Mammary epithelial cell (primary cell): ENCODE results near the gene DTNB.

Source experiments
- EZH2 ChIP-seq: IDR thresholded peaks from 2 replicates; pipeline ENCODE4 v1.6.1; 2012; ENCODE audit warnings: low read length, inconsistent platforms, borderline replicate concordance
- TF ChIP-seq, protein P1 (sequence below), 2 donors: IDR thresholded peaks in 1 of 2; conservative IDR thresholded peaks in 1 of 2; 2 replicates each; pipeline ENCODE4 v1.5.1; 2011 to 2012; ENCODE audit warnings: inconsistent platforms in 2 of 2, low read length in 2 of 2, mild to moderate bottlenecking in 2 of 2, control low read depth in 1 of 2, low read depth in 1 of 2; ENCODE audit not compliant: insufficient read depth in 1 of 2; ENCODE audit errors: extremely low read depth in 1 of 2

DNA sequence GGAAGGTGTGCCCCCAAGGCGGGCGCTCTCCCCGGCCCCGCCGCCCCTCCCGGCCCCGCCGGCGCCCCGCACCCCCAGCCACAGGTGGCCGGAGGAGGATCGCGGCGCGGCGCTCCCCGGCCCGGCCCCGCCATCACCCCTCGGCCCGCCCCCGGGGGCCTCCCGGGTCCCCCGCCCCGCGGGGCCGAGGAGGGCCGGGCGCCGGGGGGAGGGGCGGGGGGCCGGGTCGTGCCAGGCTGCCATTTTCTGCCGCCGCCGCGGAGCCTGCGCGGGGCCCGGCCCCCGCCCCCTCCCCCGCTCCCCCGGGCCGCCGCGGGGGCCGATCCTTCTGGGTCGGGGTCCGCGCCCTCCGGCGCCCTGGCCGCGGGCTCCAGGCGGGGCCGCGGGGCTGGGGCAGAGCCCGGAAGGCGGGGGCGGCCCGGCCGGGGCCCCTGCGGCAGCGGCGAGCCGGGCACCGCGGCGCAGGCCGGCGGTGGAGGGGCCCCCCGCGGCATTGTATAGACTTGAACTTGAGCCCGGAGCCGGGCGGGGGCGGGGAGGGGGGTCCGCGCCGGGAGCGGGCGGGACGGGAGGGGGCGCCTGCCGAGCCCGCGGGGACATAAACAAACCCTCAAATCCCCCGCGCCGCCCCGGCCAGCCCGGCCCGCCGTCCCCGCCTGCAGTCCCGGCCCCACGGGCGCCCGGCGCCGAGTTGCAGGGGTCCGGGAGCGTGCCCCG, 332.2 kb downstream of the DTNB start:
- TF ChIP-seq, protein P1, sequence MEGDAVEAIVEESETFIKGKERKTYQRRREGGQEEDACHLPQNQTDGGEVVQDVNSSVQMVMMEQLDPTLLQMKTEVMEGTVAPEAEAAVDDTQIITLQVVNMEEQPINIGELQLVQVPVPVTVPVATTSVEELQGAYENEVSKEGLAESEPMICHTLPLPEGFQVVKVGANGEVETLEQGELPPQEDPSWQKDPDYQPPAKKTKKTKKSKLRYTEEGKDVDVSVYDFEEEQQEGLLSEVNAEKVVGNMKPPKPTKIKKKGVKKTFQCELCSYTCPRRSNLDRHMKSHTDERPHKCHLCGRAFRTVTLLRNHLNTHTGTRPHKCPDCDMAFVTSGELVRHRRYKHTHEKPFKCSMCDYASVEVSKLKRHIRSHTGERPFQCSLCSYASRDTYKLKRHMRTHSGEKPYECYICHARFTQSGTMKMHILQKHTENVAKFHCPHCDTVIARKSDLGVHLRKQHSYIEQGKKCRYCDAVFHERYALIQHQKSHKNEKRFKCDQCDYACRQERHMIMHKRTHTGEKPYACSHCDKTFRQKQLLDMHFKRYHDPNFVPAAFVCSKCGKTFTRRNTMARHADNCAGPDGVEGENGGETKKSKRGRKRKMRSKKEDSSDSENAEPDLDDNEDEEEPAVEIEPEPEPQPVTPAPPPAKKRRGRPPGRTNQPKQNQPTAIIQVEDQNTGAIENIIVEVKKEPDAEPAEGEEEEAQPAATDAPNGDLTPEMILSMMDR (conservative IDR thresholded peaks at IDR 0.05 in 1 of 2, IDR thresholded peaks at IDR 0.05 in 1 of 2; ENCODE audit: extremely low read depth in 1 of 2, insufficient read depth in 1 of 2, low read depth in 1 of 2, low read length in 2 of 2) = no peak
- no peak for TF ChIP-seq EZH2
